Mesenchymal stem cell (in vitro differentiated cells and primary cell): ENCODE data around the gene ATG101. TPM values are rescaled to one million over a fixed set of nuclear protein-coding genes. Genes with fewer than 3 reads are reported as not detected.

ENCODE experiments used
- DNase-seq: peaks from one replicate; pipeline ENCODE4 v3.0.0-alpha.2; 2013
- H2AFZ ChIP-seq: one replicate; pipeline ENCODE4 v1.6.1; 2013; ENCODE audit warnings: low read depth, mild to moderate bottlenecking, control low read depth, inconsistent platforms, low read length, moderate library complexity
- H2AK5ac ChIP-seq: 2 replicates; pipeline ENCODE4 v1.6.1; 2013; ENCODE audit warnings: low read length, moderate library complexity, mild to moderate bottlenecking, inconsistent platforms; ENCODE audit not compliant: severe bottlenecking
- H2BK120ac ChIP-seq: one replicate; pipeline ENCODE4 v1.6.1; 2013; ENCODE audit warnings: low read depth, mild to moderate bottlenecking, inconsistent platforms, low read length, moderate library complexity
- H2BK12ac ChIP-seq, 2 experiments: one replicate each; pipeline ENCODE4 v1.6.1; 2013; ENCODE audit warnings: inconsistent platforms in 2 of 2, low read length in 2 of 2, mild to moderate bottlenecking in 2 of 2, moderate library complexity in 2 of 2, control low read depth in 1 of 2
- H2BK15ac ChIP-seq: one replicate; pipeline ENCODE4 v1.6.1; 2013; ENCODE audit warnings: mild to moderate bottlenecking, low read depth, inconsistent platforms; ENCODE audit not compliant: poor library complexity, severe bottlenecking
- H2BK5ac ChIP-seq: 2 replicates; pipeline ENCODE4 v1.6.1; 2013; ENCODE audit warnings: low read depth, mild to moderate bottlenecking, low read length, control low read depth, inconsistent platforms; ENCODE audit not compliant: poor library complexity, severe bottlenecking
- H3K14ac ChIP-seq, 2 experiments: one replicate each; pipeline ENCODE4 v1.6.1; 2013; ENCODE audit warnings: inconsistent platforms in 2 of 2, low read length in 2 of 2, control low read depth in 1 of 2, mild to moderate bottlenecking in 1 of 2, moderate library complexity in 1 of 2
- H3K18ac ChIP-seq, 2 experiments: one replicate each; pipeline ENCODE4 v1.6.1; 2013; ENCODE audit warnings: inconsistent platforms in 2 of 2, low read length in 2 of 2, control low read depth in 1 of 2, low read depth in 1 of 2, mild to moderate bottlenecking in 1 of 2
- H3K23ac ChIP-seq, 2 experiments: one replicate each; pipeline ENCODE4 v1.6.1; 2013; ENCODE audit warnings: inconsistent platforms in 2 of 2, low read length in 2 of 2, mild to moderate bottlenecking in 2 of 2, moderate library complexity in 2 of 2, control low read depth in 1 of 2
- H3K27ac ChIP-seq: 2 replicates; pipeline ENCODE4 v1.5.1; 2013; ENCODE audit warnings: mild to moderate bottlenecking, moderate library complexity, low read length, control low read depth, inconsistent platforms; ENCODE audit not compliant: poor library complexity, severe bottlenecking
- H3K27me3 ChIP-seq, 2 experiments: 2 replicates each; pipeline versions ENCODE4 v1.6.1 to v1.7.0; 2013; ENCODE audit warnings: low read length in 2 of 2, mild to moderate bottlenecking in 2 of 2, moderate library complexity in 2 of 2, control low read depth in 1 of 2, inconsistent platforms in 1 of 2; ENCODE audit not compliant: control insufficient read depth in 1 of 2, insufficient read depth in 1 of 2
- H3K36me3 ChIP-seq, 2 experiments: 2 replicates each; pipeline versions ENCODE4 v1.6.1 to v1.7.0; 2013; ENCODE audit warnings: low read length in 2 of 2, control low read depth in 1 of 2, inconsistent platforms in 1 of 2, low read depth in 1 of 2, mild to moderate bottlenecking in 1 of 2; ENCODE audit not compliant: insufficient read depth in 2 of 2, control insufficient read depth in 1 of 2
- H3K4ac ChIP-seq, 2 experiments: one replicate each; pipeline ENCODE4 v1.6.1; 2013; ENCODE audit warnings: inconsistent platforms in 2 of 2, low read length in 2 of 2, mild to moderate bottlenecking in 2 of 2, moderate library complexity in 2 of 2, control low read depth in 1 of 2, low read depth in 1 of 2
- H3K4me1 ChIP-seq: 2 replicates; pipeline ENCODE4 v1.6.1; 2013; ENCODE audit warnings: low read depth, low read length, control low read depth; ENCODE audit not compliant: control insufficient read depth, insufficient read depth
- H3K4me2 ChIP-seq: 2 replicates; pipeline ENCODE4 v1.6.1; 2013; ENCODE audit warnings: low read length, mild to moderate bottlenecking, inconsistent platforms; ENCODE audit not compliant: poor library complexity, severe bottlenecking
- H3K4me3 ChIP-seq, 2 experiments: 2 replicates each; pipeline versions ENCODE4 v1.5.1 to v1.7.0; 2013; ENCODE audit warnings: low read length in 2 of 2, mild to moderate bottlenecking in 2 of 2, control low read depth in 1 of 2, low read depth in 1 of 2; ENCODE audit not compliant: insufficient read depth in 1 of 2
- H3K79me1 ChIP-seq: replicated peaks from 2 replicates; pipeline ENCODE4 v1.6.1; 2013; ENCODE audit warnings: mild to moderate bottlenecking, control low read depth, low read length, inconsistent platforms; ENCODE audit not compliant: poor library complexity, severe bottlenecking
- H3K9ac ChIP-seq: 2 replicates; pipeline ENCODE4 v1.7.0; 2013; ENCODE audit warnings: mild to moderate bottlenecking, low read length, moderate library complexity
- H3K9me3 ChIP-seq: 2 replicates; pipeline ENCODE4 v1.7.0; 2013; ENCODE audit warnings: mild to moderate bottlenecking, low read length; ENCODE audit not compliant: control insufficient read depth
- H4K8ac ChIP-seq: one replicate; pipeline ENCODE4 v1.6.1; 2013; ENCODE audit warnings: inconsistent platforms, mild to moderate bottlenecking, low read length, moderate library complexity
- H4K91ac ChIP-seq: one replicate; pipeline ENCODE4 v1.6.1; 2013; ENCODE audit warnings: mild to moderate bottlenecking, low read length, inconsistent platforms
- WGBS: methylation state at CpG from one replicate; pipeline ENCODE4 v1.1.7; 2013; ENCODE audit warnings: mixed read lengths; 5-methylcytosine and 5-hydroxymethylcytosine counted together
- polyA plus RNA-seq, 2 experiments: library from polyadenylated mRNA; stranded (reverse); fragments of 200-250 nt; gene quantifications; one replicate each; pipeline ENCODE4 v1.2.3, GENCODE V29; 2013

Gene ATG101, protein sequence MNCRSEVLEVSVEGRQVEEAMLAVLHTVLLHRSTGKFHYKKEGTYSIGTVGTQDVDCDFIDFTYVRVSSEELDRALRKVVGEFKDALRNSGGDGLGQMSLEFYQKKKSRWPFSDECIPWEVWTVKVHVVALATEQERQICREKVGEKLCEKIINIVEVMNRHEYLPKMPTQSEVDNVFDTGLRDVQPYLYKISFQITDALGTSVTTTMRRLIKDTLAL
- polyA plus RNA-seq (2013, experiment 1 of 2) = 38.1 TPM
- polyA plus RNA-seq (2013, experiment 2 of 2) = 37.4 TPM

DNA sequence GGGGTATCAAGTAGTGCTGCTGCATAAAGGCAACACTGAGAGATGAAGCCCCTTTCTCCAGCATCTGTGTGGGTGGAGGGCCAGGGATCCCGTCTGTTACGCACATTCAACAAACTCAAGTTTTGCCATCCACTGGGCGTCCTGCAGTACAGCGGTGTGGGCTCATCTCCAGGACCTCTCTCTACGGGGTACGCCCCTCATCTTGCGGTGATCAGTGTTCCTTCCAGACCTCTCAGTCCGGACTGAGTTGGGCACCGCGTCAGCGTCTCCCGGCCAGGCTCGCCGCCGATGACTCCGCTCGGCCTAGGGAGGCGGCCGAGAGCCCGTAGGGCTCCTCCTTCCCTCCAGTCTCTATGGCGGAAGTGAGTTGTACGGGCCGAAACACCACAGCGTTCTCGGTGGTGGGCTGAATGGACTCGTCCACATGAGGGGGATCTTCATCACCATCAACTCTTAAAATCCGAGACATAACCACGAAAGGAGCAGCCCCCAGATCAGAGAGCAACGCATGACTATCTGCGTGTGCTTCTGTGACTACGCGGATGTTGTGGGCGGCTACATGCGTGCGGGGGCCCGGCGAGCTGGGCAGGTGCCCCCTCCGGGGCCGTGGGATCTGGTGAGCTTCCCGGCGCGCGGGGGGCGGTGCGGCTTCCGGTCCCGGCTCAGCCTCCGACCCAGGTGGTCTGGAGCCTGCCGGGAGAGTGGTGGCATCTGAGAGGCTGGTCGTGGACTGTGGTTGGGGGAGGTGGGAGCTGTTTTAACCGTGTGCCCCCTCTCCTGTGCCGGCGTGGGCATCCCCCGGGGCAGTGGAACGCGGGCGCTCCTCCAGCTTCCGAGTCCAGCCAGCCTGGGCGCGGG is at the start of gene ATG101:
Gene ATG101 (plus strand): TSS at position 652 of the 858 bp plus-strand sequence. CDS start 3,673 bp downstream, outside the sequence.
- Histone ChIP-seq H4K8ac (peak within 1 kb of the TSS; percentile 99), H3K27me3 (peaks cover 0 to 8% of the 10 kb centered on the region in 2 experiments), H3K27ac (peak within 1 kb of the TSS; percentile 77), H3K23ac (peak within 1 kb of the TSS in 1 of 2 experiments; percentile 14), H2BK5ac (peak within 1 kb of the TSS; percentile 100), H3K14ac (peak within 1 kb of the TSS in 1 of 2 experiments; percentile 92), H2AFZ (peak within 1 kb of the TSS; percentile 46), H3K4ac (peak within 1 kb of the TSS; percentile 86 to 98), H3K79me1 (peaks cover 6% of the 10 kb centered on the region), H3K4me1 (peaks cover 18% of the 10 kb centered on the region), H4K91ac (peak within 1 kb of the TSS; percentile 99), H2BK15ac (peak within 1 kb of the TSS; percentile 87), H3K9ac (peak within 1 kb of the TSS; percentile 98), H3K18ac (peak within 1 kb of the TSS; percentile 85 to 99), H2AK5ac (no peak within 1 kb of the TSS), H3K4me3 (peak within 1 kb of the TSS; percentile 86 to 100), H3K9me3 (no peaks in the 10 kb centered on the region), H3K4me2 (peak within 1 kb of the TSS; percentile 60), H2BK12ac (peak within 1 kb of the TSS; percentile 96 to 97), H3K36me3 (peaks cover 17 to 23% of the 10 kb centered on the region in 2 experiments), H2BK120ac (peak within 1 kb of the TSS; percentile 99)
- 2% methylated on average over 56 of the region's 60 CpGs for WGBS
- peak; percentile 98 for DNase-seq

DNA sequence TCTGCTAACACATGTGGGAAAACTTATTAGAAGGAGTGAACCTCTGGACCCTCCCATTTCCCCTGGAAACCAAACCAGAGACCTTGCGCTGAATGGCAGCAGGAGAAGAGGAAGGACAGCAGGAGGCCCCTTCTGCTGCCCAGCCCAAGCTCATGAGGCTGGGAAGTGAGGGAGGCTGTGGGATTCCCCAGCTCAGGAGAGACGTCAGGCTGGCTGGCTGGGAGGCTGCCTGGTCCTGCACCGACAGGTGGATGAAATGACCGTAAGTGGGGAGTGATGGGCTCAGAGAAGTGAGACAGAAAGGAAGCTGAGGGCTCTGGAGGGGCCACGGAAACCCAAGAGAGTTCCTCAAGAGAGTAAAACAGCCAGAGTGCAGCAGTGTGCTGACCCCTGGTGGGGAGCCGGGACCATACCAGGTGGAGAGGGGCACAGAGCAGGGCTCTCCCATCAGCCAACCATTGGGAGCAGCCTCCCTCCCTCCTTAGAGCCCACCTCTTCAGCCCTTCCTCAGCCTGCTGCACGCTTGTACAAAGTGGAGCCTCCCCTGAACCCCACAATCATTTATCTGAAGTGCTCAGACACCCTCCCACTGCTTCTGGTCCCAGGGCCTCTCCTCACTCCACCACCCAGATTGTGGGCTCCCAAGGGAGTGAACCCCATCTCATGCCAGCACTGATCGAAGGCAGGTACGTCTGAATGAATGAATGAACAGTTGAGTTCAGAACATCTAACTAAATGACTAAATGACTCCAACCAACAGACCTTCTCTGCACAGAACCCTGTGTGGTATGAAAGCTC is 49.0 kb upstream of the ATG101 start:
- 13% methylated on average over 7 of the region's 9 CpGs for whole genome bisulfite sequencing
- H2BK12ac ChIP-seq = peak overlapping the region in 1 of 2 experiments; percentile 23
- peak; percentile 74 for DNase-seq

DNA sequence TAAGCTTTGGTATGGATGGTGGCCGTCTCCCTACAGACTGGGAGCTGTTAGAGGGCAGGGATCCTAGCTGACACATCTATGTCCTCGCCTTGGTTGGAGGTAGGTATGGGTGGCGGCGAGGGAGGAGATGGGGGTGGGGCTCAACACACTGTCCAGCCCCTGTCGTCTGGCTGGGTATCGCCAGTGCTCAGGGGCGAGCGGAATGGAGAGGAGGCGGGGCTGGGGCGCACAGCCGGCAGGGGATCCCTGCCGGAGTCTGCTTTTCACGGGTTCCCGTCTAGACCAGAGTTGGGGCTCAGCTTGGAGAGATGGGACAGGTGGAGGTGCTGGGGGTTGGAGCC is 47.0 kb upstream of the ATG101 start:
- Histone ChIP-seq H2BK12ac (no peak overlapping the region), H3K27ac (no peak overlapping the region), H2BK120ac (no peak overlapping the region), H3K23ac (no peak overlapping the region), H3K36me3 (no peaks in the 10 kb centered on the region), H2AFZ (peak overlapping the region; percentile 40), H3K79me1 (no peaks in the 10 kb centered on the region), H3K18ac (no peak overlapping the region), H3K4ac (no peak overlapping the region), H3K9ac (no peak overlapping the region), H3K9me3 (no peaks in the 10 kb centered on the region), H4K8ac (peak overlapping the region; percentile 27), H2BK15ac (no peak overlapping the region), H3K4me3 (peak overlapping the region; percentile 59 to 75), H3K27me3 (peaks cover 0 to 20% of the 10 kb centered on the region in 2 experiments), H3K4me2 (peak overlapping the region; percentile 94), H2BK5ac (no peak overlapping the region), H3K14ac (peak overlapping the region in 1 of 2 experiments; percentile 31), H2AK5ac (no peak overlapping the region), H3K4me1 (peaks cover 38% of the 10 kb centered on the region), H4K91ac (peak overlapping the region; percentile 52)
- WGBS = 11% methylated on average over 11 of the region's 14 CpGs
- DNase-seq = no peak

More for the DNA sequence above, 49.0 kb upstream of the ATG101 start:
- no peak overlapping the region for H2AFZ ChIP-seq
- no peak overlapping the region for H2BK120ac ChIP-seq
- H3K36me3 ChIP-seq = peaks cover under 1 to 3% of the 10 kb centered on the region in 2 experiments
- peaks cover 0 to 20% of the 10 kb centered on the region in 2 experiments for H3K27me3 ChIP-seq
- no peak overlapping the region for H3K27ac ChIP-seq
- H3K79me1 ChIP-seq = no peaks in the 10 kb centered on the region
- peaks cover 35% of the 10 kb centered on the region for H3K4me1 ChIP-seq
- no peak overlapping the region for H3K4me3 ChIP-seq
- H2BK15ac ChIP-seq = peak overlapping the region; percentile 12
- H3K9me3 ChIP-seq = no peaks in the 10 kb centered on the region
- H3K23ac ChIP-seq = no peak overlapping the region
- no peak overlapping the region for H2BK5ac ChIP-seq
- H4K8ac ChIP-seq = peak overlapping the region; percentile 82
- H3K4ac ChIP-seq = no peak overlapping the region
- no peak overlapping the region for H3K14ac ChIP-seq
- no peak overlapping the region for H3K18ac ChIP-seq
- H2AK5ac ChIP-seq = no peak overlapping the region
- H3K4me2 ChIP-seq = no peak overlapping the region
- no peak overlapping the region for H3K9ac ChIP-seq
- H4K91ac ChIP-seq = no peak overlapping the region
